Measurements from ENCODE around the gene GPR142. TPM values are rescaled to one million over a fixed set of nuclear protein-coding genes. Genes with fewer than 3 reads are reported as not detected.

The GPR142 gene
- total RNA-seq, 1 experiment from 2014 or later, result not detected

DNA sequence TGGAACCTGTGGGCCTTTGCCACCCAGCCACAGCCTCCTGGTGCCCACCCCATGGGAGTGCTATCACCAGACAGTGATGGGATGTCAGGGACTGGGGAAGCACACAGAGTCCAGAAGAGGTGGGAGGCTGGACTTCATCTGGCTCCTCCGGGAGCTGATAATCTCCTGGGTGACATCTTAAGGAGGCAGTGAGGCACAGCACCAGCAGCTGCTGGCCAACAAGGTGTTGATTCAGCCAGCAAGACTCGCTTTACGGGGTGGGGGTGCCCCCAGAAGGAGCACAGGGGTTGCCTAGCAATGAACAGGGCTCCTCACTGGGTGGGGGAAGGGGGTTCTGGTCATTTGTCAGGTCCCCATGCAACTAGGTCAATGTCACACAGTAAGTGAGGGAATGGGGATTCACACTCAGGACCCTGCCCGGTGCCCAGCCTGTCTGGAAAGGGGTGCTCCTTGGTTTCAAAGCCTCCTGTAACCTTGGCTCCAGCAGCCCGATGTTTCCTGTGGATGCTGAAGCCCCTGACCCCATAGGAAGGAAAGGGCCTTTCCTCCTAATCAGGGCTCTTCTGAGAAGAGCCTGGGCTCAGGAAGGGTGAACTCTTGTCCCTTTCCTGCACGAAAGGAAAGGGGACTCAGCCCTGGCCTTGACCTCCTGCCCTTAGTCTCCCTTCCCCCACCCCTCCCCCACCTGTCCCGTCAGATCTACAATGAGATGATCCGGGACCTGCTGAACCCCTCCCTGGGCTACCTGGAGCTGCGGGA, 23.6 kb upstream of the GPR142 start:
- DNase-seq (ENCODE audit: extremely low read depth, low read depth), result no peak

GRCh38 chr17:74344658-74345057, 22.6 kb upstream of the GPR142 start:
- no peak for DNase-seq (ENCODE audit: extremely low read depth, low read depth)

GRCh38 chr17:74345433-74346241, 21.7 kb upstream of the GPR142 start:
- DNase-seq (ENCODE audit: extremely low read depth, low read depth), result no peak

DNA sequence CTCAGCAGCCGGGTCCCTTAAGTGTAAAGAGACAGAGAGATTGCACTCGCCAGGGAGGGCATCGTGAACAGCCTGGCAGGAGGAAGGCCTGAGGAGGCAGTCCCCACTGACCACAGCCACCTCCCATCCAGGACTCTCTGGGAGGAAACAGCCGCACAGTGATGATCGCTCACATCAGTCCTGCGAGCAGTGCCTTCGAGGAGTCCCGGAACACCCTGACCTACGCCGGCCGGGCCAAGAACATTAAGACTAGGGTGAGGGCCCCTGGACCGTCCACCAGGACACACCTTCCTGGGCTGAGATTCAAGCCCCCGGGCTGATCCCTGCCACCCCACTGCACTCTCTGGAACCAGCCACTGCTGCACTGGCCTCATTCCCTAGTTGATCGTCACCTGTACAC, 19.7 kb upstream of the GPR142 start:
- DNase-seq (ENCODE audit: extremely low read depth, low read depth), result no peak

DNA sequence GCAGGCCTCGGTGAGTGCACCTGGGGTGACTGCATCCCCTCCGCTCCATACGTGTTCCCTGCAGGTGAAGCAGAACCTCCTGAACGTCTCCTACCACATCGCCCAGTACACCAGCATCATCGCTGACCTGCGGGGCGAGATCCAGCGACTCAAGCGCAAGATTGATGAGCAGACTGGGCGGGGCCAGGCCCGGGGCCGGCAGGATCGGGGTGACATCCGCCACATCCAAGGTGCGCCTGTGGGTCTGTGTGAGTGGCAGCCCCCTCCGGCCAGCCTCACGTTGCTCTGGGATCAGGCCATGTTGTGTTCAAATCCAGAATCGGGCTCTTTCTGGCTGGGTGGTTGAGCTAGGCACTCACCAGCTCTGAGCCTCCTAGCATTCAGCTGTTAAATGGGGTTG, 18.2 kb upstream of the GPR142 start:
- DNase-seq (ENCODE audit: extremely low read depth, low read depth), result no peak

DNA sequence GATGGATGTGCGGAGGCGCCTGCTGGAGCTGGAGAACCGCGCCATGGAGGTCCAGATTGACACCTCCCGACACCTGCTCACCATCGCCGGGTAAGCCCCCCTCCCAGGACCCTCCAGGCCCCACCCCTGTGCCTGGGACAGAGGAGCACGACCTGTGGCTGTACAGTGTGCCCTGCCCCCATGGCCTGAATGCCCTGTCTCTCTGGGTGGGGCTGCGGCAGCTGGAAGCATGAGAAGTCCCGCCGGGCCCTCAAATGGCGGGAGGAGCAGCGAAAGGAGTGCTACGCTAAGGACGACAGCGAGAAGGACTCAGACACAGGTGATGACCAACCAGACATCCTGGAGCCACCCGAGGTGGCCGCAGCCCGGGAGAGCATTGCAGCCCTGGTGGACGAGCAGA, 16.8 kb upstream of the GPR142 start:
- DNase-seq (ENCODE audit: extremely low read depth, low read depth), result no peak

DNA sequence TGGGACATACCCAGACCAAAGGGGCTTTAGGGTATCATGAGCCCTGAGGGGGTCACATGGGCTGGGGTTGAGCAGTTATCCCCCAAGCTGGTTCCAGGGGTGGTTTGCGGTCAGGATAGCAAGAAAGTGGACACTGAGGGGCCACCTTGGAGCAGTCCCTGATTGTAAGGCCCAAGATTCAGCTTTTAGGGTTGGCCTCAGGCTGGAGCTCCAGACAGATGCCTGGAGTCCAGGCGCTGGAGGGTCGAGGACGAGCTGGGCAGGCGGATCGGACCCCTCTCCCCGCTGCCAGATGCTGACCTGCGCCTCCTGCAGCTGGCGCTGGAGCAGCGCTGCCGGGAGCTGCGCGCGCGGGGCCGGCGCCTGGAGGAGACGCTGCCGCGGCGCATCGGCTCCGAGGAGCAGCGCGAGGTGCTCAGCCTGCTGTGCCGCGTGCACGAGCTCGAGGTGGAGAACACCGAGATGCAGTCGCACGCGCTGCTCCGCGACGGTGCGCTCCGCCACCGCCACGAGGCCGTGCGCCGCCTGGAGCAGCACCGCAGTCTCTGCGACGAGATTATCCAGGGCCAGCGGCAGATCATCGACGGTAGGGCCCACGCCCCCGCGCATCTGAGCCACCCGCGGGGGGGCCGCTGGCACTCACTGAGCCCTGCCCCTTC, 15.6 kb upstream of the GPR142 start:
- peak; percentile 11 for DNase-seq (ENCODE audit: extremely low read depth, low read depth)

- DNase-seq (ENCODE audit: extremely low read depth, low read depth), result no peak
These were observed 13.8 kb upstream of the GPR142 start for GRCh38 chr17:74353446-74354060.

GRCh38 chr17:74354123-74354522, 13.2 kb upstream of the GPR142 start:
- peak; percentile 57 for DNase-seq (ENCODE audit: extremely low read depth, low read depth)

DNA sequence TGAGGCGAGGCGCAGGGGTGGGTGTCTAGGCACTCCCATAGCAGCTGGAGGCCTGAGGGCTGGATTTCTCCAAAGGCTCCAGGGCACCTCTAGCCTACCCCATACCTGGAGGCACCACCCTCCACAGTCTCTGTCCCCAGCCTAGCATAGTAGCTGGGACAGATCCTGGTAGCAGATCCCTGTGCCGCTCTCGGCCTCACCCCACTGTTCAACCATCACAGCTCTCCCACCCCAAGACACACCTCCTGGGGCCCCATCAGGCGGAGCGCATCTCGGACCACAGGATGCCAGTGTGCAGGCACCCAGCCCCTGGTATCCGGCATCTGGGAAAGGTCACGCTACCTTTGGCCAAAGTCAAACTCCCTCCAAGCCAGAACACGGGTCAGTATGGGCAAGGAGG, 12.7 kb upstream of the GPR142 start:
- DNase-seq (ENCODE audit: extremely low read depth, low read depth), result no peak

- no peak for DNase-seq (ENCODE audit: extremely low read depth, low read depth)
These were observed 12.2 kb upstream of the GPR142 start for GRCh38 chr17:74355065-74355464.

DNA sequence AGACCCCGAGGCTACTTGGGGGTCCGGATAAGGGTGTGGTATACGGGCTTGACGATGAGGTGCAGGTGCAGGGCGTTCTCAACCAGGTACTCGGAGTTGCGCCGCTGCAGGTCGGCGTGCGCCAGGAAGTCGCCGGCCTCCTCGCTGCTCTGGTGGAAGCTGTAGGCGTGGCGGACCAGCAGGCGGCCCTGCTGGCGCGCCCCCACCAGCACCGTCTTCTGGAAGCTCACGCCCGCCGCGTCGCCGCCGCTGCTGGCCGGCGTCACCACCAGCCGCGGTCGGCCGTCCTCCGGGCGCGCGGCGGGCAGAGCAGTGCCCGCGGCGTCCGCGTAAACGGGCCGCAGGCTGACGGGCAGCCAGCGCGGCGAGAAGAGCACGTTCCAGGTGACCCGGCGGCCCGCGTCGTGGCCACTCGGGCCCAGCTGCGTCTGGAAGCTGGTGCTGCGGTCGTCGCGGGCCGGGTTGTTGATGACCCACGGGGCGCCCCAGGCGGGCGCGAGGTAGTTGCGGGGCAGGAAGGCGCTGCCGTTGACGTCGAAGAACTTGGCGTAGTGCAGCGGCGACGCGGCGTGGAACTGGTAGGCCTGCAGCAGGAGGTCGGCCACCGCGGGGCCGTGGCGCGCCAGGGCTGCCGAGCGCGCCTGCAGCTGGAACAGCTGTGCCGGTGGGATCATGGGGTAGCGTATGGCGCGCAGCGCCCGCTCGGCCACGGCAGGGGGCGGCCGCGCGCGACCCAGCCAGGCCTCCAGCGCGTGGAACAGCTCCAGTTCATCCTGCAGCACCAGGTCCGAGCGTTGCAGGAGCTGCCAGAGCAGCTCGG, 10.4 kb upstream of the GPR142 start:
- DNase-seq (ENCODE audit: extremely low read depth, low read depth), result no peak

GRCh38 chr17:74357466-74357809, 9.9 kb upstream of the GPR142 start:
- DNase-seq (ENCODE audit: extremely low read depth, low read depth), result no peak

- no peak for DNase-seq (ENCODE audit: extremely low read depth, low read depth)
These were observed 8.6 kb upstream of the GPR142 start for GRCh38 chr17:74358697-74359096.

DNA sequence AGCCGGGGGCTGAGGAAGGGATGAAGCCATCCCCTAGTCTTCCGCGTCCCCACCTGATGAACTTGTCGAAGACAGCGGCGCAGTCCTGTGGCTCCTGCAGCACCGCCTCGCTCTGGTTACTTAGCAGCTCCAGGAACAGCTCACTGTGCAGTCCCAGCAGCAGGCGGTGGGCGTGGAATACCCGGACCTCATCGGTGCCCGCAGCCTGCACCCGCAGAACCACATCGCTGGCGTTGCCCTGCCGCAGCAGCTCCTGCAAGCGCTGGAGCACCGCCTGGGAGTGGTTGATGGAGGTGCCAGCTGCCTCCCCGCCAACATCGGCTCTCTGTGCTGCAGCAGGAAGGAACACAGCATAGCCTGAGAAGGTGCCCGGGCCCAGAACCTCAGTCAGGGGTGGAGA, 7.4 kb upstream of the GPR142 start:
- no peak for DNase-seq (ENCODE audit: extremely low read depth, low read depth)

DNA sequence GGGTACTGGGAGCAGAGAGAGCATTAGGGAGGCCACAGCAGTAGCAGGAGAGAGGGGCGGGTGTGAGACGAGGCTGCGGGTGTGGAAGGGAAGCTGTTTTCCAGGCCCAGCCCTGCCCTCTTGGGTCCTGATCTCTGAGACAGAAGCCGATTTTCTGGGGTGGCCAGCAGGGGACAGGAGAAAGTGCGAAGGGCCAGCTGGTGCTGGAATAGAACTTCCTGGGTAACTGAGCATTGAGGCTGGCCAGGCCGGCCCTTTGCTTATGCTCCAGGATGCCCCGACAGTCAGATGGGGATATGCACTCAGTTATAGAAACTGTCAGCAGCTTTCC, 6.4 kb upstream of the GPR142 start:
- DNase-seq (ENCODE audit: extremely low read depth, low read depth), result no peak

GRCh38 chr17:74361230-74362068, 5.9 kb upstream of the GPR142 start, which contains the start of gene BTBD17:
TSS of gene BTBD17 (minus strand) at chr17:74361868. CDS start at chr17:74361819, 49 bp downstream.
- DNase-seq (ENCODE audit: extremely low read depth, low read depth), result peak; percentile 16

GRCh38 chr17:74362069-74362405, 5.3 kb upstream of the GPR142 start:
- no peak for DNase-seq (ENCODE audit: extremely low read depth, low read depth)

DNA sequence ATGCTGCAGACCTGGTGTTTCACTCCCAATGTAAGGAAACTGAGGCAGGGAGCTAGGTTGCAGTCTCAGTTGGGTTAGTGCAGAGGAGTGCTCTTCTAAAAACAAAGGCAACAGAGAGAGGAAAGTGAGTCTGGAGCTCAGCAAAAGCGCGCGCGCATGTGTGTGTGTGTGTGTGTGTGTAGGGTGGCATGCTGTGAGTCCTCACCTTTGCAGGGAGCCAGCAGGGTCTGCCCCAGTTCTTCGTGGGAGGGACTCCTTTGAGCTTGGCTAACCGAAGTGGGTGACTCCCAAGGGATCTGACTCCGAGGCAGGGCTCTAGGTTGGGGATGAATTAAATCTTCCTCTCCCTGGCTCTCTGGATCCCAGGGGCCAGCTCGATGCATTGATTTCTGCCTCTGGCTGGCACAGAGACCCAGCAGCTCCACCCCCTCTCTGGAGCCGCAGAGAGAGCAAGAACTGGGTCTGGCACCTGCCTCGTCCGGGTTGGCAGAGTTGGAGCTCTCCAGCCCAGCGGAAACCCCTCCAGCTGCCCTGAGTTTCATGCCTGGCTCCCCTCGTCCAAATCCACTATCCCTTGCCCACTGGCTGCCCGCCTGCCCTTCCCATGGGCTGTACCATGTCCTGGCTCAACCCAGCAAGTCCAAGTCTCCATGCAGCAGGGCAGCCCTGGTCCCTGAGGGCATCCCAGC, 4.4 kb upstream of the GPR142 start:
- no peak for DNase-seq (ENCODE audit: extremely low read depth, low read depth)
